ENCODE data around the gene CACNG3. TPM values are rescaled to one million over a fixed set of nuclear protein-coding genes. Genes with fewer than 3 reads are reported as not detected.
A peak's percentile ranks its signal among the peaks of the same experiment; 100 is the strongest.

CACNG3 gene
- total RNA-seq, 1 experiment from 2014 or later: not detected

GRCh38 chr16:24347556-24347955, 91.4 kb downstream of the CACNG3 start:
- Histone ChIP-seq H4K5ac (ENCODE audit: insufficient read length, low read depth, low read length) (no peak overlapping the region), H3K23ac (ENCODE audit: insufficient read length, low read depth, low read length) (no peak overlapping the region), H3T11ph (ENCODE audit: low read length) (no peak overlapping the region), H2AK5ac (ENCODE audit: insufficient read length, low read length) (no peak overlapping the region), H3K23me2 (ENCODE audit: insufficient read length, low read depth, low read length, poor library complexity, severe bottlenecking) (no peaks in the 10 kb centered on the region), H3K79me1 (ENCODE audit: insufficient read depth, low read depth, low read length, poor library complexity, severe bottlenecking) (no peaks in the 10 kb centered on the region), H2BK15ac (ENCODE audit: low read depth, low read length) (no peak overlapping the region), H3K27me3 (ENCODE audit: insufficient read depth, low read length) (no peaks in the 10 kb centered on the region), H2BK120ac (ENCODE audit: low read depth, low read length, poor library complexity, severe bottlenecking) (no peak overlapping the region), H3K9me3 (ENCODE audit: control insufficient read depth, low read depth, low read length) (no peaks in the 10 kb centered on the region), H3K4ac (ENCODE audit: low read depth, low read length) (no peak overlapping the region), H3K79me2 (ENCODE audit: insufficient read depth, low read length) (no peaks in the 10 kb centered on the region), H4K8ac (replicated peaks; ENCODE audit: insufficient read length, low read depth, low read length) (no peak overlapping the region), H4K20me1 (ENCODE audit: control insufficient read depth, insufficient read depth, insufficient read length) (no peaks in the 10 kb centered on the region), H3K18ac (ENCODE audit: insufficient read length, low read depth, low read length) (no peak overlapping the region), H3K14ac (ENCODE audit: insufficient read depth, low read length) (no peak overlapping the region), H3K4me1 (ENCODE audit: insufficient read depth, low read length) (peaks cover 22% of the 10 kb centered on the region), H3K9ac (ENCODE audit: extremely low read depth, insufficient read length, low read length) (no peak overlapping the region), H3K27ac (ENCODE audit: insufficient read length, low read depth, low read length) (no peak overlapping the region), H2AFZ (ENCODE audit: low read length) (no peak overlapping the region), H3K4me2 (ENCODE audit: insufficient read depth, insufficient read length, low read length) (no peak overlapping the region), H2BK5ac (ENCODE audit: insufficient read length, low read length) (no peak overlapping the region), H2BK12ac (ENCODE audit: insufficient read length, low read depth, low read length) (no peak overlapping the region), H3K56ac (ENCODE audit: insufficient read length, low read depth, low read length) (no peak overlapping the region), H4K91ac (ENCODE audit: insufficient read length, low read depth, low read length) (no peak overlapping the region), H2BK20ac (ENCODE audit: low read depth, low read length, poor library complexity, severe bottlenecking) (no peak overlapping the region)
- no peak for DNase-seq
- WGBS (ENCODE audit: extremely low coverage, insufficient read length, low lambda C conversion rate): no CpG with 5 or more reads among the region's 2 CpGs
- H3K4me1 Mint-ChIP-seq: peaks cover 48 to 60% of the 10 kb centered on the region in 2 experiments
- no peaks in the 10 kb centered on the region for H3K36me3 Mint-ChIP-seq (ENCODE audit: insufficient read depth in 1 of 3, low read depth in 3 of 3)
- no peak for TF ChIP-seq CTCF (conservative IDR thresholded peaks at IDR 0.05)
- peak overlapping the region in 1 of 3 experiments; percentile 89; a peak in 1 of 7 replicates for H3K27ac Mint-ChIP-seq
- no peak overlapping the region; a peak in 1 of 5 replicates for H3K4me3 Mint-ChIP-seq
- no peaks in the 10 kb centered on the region for H3K27me3 Mint-ChIP-seq (ENCODE audit: low read depth)
- no peaks in the 10 kb centered on the region; a peak in 1 of 5 replicates for H3K9me3 Mint-ChIP-seq
